HepG2 (cell line): ENCODE data around the gene GZF1. TPM values are rescaled to one million over a fixed set of nuclear protein-coding genes. Genes with fewer than 3 reads are reported as not detected.

Experiments
- ARNTL ChIP-seq: sonication (generic); formaldehyde crosslinking; IDR thresholded peaks from 2 replicates; pipeline ENCODE4 v1.4.0; 2020; ENCODE audit warnings: mild to moderate bottlenecking, missing genetic modification reagents
- KLF12 ChIP-seq: sonication (generic); formaldehyde crosslinking; IDR thresholded peaks from 2 replicates; pipeline ENCODE4 v1.4.0; 2020; ENCODE audit warnings: missing genetic modification reagents, borderline replicate concordance
- POGZ ChIP-seq: sonication (generic); formaldehyde crosslinking; IDR thresholded peaks from 2 replicates; pipeline ENCODE4 v1.4.0; 2020; ENCODE audit warnings: mild to moderate bottlenecking, missing genetic modification reagents
- SYNCRIP ChIP-seq: fragments of 200-400 bp; formaldehyde crosslinking; IDR thresholded peaks from 2 replicates; pipeline ENCODE4 v1.6.1; 2018; ENCODE audit warnings: mild to moderate bottlenecking, low read depth, low read length; ENCODE audit not compliant: insufficient read depth
- WIZ ChIP-seq: sonication (generic); formaldehyde crosslinking; IDR thresholded peaks from 2 replicates; pipeline ENCODE4 v1.5.1; 2020; ENCODE audit warnings: mild to moderate bottlenecking, missing genetic modification reagents
- ZBTB7B ChIP-seq: sonication (generic); formaldehyde crosslinking; IDR thresholded peaks from 2 replicates; pipeline ENCODE4 v1.4.0; 2020; ENCODE audit warnings: missing genetic modification reagents
- ZFX ChIP-seq: sonication (generic); formaldehyde crosslinking; IDR thresholded peaks from 2 replicates; pipeline ENCODE4 v1.4.0; 2020; ENCODE audit warnings: mild to moderate bottlenecking, low read depth, missing genetic modification reagents, moderate library complexity
- polyA plus RNA-seq, 8 experiments: library from polyadenylated mRNA; depleted of rRNA in 3 of 8; stranded (reverse) in 7 of 8; unstranded in 1 of 8; fragments of >200 nt; fragmentation: Illumina TruSeq in 4 of 8; extraction: Trizol in 4 of 8; gene quantifications; 2 replicates each; pipeline versions ENCODE4 v1.2.1 to v1.2.3, GENCODE V29; 2011 to 2016; ENCODE audit warnings: low read depth in 4 of 8, missing spikeins in 1 of 8, mixed read lengths in 1 of 8; ENCODE audit not compliant: insufficient read depth in 1 of 8
- total RNA-seq, 5 experiments: library from RNA; depleted of rRNA; stranded (reverse); fragments of >200 nt; fragmentation: Illumina TruSeq; extraction: Trizol; gene quantifications; 2 replicates each; pipeline ENCODE4 v1.2.3, GENCODE V29; 2016; ENCODE audit warnings: low read depth in 1 of 5
- TF ChIP-seq, protein P1 (sequence below): IDR thresholded peaks from 2 replicates; pipeline ENCODE4 v1.4.0; 2020; ENCODE audit warnings: mild to moderate bottlenecking, missing genetic modification reagents
- TF ChIP-seq, protein P2 (sequence below): sonication (generic); formaldehyde crosslinking; IDR thresholded peaks from 2 replicates; pipeline ENCODE4 v1.4.0; 2020; ENCODE audit warnings: missing genetic modification reagents, mild to moderate bottlenecking, borderline replicate concordance
- TF ChIP-seq, protein P3 (sequence below): sonication (generic); formaldehyde crosslinking; IDR thresholded peaks from 2 replicates; pipeline ENCODE4 v1.4.0; 2020; ENCODE audit warnings: mild to moderate bottlenecking, low read depth, missing genetic modification reagents
- TF ChIP-seq, protein P4 (sequence below): sonication (generic); formaldehyde crosslinking; IDR thresholded peaks from 2 replicates; pipeline ENCODE4 v1.4.0; 2020; ENCODE audit warnings: missing genetic modification reagents
- TF ChIP-seq, protein P5 (sequence below): sonication (generic); formaldehyde crosslinking; IDR thresholded peaks from 2 replicates; pipeline ENCODE4 v1.4.0; 2020; ENCODE audit warnings: missing genetic modification reagents, borderline replicate concordance

The GZF1 gene
- total and polyA plus RNA-seq, 2 of the 13 experiments (the other 11 are each of a cell fraction or from before 2014, with no cell fraction given) = 16.9 to 26.0 TPM

DNA sequence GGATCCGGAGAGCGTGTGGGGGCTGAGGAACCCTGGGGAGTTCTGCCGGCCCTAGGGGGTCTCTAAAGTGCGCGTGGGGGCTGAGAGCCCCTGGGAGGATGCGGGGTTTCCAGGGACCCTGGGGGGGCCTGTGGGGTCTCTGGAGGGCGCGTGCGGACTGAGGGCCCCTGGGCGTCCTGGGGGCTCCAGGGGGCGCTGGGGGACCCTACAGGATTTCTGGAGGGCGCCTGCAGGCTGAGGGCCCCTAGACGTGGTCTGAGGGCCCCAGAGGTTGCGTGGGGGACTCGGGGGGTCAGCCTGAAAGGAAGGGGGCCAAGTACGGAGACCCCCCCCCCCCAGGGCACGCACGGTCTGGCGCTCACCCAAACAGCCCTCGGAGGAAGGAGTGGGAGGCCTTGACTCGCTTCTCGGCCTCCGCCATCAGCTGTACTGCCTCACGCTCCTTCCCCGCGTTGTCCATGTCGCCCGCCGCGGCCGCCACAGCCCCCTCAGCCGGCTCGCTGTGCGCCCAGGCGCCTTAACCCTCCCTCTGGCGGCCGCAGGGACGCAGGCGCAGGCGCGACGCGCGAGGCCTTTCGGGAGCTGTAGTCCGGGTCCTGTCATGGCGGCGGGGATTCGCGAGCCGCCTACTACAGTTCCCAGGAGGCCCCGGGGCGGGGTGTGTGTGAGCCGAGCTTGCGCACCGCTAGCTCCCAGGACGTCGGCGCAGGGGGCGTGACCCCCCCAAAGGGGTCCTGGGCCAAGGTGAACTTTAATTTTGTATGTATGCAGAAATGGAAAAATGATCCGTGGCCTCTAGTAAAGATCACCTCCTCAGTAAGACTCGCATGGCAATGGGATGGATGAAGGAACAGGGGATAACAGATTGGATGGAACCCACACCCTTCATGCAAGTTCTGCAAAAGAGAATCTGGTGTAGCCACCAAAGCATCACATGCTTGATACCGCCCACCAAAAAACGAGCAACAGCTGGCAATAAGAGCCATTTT, 59.3 kb downstream of the GZF1 start, which contains the start of gene NAPB (continued):
- TF ChIP-seq, protein P1, sequence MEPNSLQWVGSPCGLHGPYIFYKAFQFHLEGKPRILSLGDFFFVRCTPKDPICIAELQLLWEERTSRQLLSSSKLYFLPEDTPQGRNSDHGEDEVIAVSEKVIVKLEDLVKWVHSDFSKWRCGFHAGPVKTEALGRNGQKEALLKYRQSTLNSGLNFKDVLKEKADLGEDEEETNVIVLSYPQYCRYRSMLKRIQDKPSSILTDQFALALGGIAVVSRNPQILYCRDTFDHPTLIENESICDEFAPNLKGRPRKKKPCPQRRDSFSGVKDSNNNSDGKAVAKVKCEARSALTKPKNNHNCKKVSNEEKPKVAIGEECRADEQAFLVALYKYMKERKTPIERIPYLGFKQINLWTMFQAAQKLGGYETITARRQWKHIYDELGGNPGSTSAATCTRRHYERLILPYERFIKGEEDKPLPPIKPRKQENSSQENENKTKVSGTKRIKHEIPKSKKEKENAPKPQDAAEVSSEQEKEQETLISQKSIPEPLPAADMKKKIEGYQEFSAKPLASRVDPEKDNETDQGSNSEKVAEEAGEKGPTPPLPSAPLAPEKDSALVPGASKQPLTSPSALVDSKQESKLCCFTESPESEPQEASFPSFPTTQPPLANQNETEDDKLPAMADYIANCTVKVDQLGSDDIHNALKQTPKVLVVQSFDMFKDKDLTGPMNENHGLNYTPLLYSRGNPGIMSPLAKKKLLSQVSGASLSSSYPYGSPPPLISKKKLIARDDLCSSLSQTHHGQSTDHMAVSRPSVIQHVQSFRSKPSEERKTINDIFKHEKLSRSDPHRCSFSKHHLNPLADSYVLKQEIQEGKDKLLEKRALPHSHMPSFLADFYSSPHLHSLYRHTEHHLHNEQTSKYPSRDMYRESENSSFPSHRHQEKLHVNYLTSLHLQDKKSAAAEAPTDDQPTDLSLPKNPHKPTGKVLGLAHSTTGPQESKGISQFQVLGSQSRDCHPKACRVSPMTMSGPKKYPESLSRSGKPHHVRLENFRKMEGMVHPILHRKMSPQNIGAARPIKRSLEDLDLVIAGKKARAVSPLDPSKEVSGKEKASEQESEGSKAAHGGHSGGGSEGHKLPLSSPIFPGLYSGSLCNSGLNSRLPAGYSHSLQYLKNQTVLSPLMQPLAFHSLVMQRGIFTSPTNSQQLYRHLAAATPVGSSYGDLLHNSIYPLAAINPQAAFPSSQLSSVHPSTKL (CRISPR knock-in tag) = peak; percentile 60; the same call in 1 of the 2 replicates
- TF ChIP-seq POGZ (CRISPR knock-in tag) (peak; percentile 74), WIZ (CRISPR knock-in tag) (peak; percentile 93; the same call in 1 of the 2 replicates), KLF12 (CRISPR knock-in tag) (peak; percentile 97), SYNCRIP (no peak), ZBTB7B (CRISPR knock-in tag) (peak; percentile 99), ZFX (peak; percentile 96), ARNTL (CRISPR knock-in tag) (no peak; the same call in 1 of the 2 replicates)
- TF ChIP-seq, protein P2, sequence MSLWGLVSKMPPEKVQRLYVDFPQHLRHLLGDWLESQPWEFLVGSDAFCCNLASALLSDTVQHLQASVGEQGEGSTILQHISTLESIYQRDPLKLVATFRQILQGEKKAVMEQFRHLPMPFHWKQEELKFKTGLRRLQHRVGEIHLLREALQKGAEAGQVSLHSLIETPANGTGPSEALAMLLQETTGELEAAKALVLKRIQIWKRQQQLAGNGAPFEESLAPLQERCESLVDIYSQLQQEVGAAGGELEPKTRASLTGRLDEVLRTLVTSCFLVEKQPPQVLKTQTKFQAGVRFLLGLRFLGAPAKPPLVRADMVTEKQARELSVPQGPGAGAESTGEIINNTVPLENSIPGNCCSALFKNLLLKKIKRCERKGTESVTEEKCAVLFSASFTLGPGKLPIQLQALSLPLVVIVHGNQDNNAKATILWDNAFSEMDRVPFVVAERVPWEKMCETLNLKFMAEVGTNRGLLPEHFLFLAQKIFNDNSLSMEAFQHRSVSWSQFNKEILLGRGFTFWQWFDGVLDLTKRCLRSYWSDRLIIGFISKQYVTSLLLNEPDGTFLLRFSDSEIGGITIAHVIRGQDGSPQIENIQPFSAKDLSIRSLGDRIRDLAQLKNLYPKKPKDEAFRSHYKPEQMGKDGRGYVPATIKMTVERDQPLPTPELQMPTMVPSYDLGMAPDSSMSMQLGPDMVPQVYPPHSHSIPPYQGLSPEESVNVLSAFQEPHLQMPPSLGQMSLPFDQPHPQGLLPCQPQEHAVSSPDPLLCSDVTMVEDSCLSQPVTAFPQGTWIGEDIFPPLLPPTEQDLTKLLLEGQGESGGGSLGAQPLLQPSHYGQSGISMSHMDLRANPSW = peak; percentile 43; the same call in 1 of the 2 replicates
- TF ChIP-seq, protein P3, sequence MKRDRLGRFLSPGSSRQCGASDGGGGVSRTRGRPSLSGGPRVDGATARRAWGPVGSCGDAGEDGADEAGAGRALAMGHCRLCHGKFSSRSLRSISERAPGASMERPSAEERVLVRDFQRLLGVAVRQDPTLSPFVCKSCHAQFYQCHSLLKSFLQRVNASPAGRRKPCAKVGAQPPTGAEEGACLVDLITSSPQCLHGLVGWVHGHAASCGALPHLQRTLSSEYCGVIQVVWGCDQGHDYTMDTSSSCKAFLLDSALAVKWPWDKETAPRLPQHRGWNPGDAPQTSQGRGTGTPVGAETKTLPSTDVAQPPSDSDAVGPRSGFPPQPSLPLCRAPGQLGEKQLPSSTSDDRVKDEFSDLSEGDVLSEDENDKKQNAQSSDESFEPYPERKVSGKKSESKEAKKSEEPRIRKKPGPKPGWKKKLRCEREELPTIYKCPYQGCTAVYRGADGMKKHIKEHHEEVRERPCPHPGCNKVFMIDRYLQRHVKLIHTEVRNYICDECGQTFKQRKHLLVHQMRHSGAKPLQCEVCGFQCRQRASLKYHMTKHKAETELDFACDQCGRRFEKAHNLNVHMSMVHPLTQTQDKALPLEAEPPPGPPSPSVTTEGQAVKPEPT = peak; percentile 72; the same call in 1 of the 2 replicates
- TF ChIP-seq, protein P4, sequence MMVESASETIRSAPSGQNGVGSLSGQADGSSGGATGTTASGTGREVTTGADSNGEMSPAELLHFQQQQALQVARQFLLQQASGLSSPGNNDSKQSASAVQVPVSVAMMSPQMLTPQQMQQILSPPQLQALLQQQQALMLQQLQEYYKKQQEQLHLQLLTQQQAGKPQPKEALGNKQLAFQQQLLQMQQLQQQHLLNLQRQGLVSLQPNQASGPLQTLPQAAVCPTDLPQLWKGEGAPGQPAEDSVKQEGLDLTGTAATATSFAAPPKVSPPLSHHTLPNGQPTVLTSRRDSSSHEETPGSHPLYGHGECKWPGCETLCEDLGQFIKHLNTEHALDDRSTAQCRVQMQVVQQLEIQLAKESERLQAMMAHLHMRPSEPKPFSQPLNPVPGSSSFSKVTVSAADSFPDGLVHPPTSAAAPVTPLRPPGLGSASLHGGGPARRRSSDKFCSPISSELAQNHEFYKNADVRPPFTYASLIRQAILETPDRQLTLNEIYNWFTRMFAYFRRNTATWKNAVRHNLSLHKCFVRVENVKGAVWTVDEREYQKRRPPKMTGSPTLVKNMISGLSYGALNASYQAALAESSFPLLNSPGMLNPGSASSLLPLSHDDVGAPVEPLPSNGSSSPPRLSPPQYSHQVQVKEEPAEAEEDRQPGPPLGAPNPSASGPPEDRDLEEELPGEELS (CRISPR knock-in tag) = peak; percentile 46; the same call in 1 of the 2 replicates
- TF ChIP-seq, protein P5, sequence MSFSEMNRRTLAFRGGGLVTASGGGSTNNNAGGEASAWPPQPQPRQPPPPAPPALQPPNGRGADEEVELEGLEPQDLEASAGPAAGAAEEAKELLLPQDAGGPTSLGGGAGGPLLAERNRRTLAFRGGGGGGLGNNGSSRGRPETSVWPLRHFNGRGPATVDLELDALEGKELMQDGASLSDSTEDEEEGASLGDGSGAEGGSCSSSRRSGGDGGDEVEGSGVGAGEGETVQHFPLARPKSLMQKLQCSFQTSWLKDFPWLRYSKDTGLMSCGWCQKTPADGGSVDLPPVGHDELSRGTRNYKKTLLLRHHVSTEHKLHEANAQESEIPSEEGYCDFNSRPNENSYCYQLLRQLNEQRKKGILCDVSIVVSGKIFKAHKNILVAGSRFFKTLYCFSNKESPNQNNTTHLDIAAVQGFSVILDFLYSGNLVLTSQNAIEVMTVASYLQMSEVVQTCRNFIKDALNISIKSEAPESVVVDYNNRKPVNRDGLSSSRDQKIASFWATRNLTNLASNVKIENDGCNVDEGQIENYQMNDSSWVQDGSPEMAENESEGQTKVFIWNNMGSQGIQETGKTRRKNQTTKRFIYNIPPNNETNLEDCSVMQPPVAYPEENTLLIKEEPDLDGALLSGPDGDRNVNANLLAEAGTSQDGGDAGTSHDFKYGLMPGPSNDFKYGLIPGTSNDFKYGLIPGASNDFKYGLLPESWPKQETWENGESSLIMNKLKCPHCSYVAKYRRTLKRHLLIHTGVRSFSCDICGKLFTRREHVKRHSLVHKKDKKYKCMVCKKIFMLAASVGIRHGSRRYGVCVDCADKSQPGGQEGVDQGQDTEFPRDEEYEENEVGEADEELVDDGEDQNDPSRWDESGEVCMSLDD (CRISPR knock-in tag) = peak; percentile 67; the same call in 1 of the 2 replicates
